GM19240 (cell line): Measurements from ENCODE around the gene FOSL2.
"Not testable (repeated sequence)": the region's sequence is repeated elsewhere in the genome, so short reads cannot be mapped to it uniquely, and the experiment has no call there.

Source experiments
- DNase-seq: peaks from one replicate; pipeline ENCODE4 v3.0.0; 2011; ENCODE audit warnings: low spot score; ENCODE audit not compliant: insufficient read length

Gene FOSL2

DNA sequence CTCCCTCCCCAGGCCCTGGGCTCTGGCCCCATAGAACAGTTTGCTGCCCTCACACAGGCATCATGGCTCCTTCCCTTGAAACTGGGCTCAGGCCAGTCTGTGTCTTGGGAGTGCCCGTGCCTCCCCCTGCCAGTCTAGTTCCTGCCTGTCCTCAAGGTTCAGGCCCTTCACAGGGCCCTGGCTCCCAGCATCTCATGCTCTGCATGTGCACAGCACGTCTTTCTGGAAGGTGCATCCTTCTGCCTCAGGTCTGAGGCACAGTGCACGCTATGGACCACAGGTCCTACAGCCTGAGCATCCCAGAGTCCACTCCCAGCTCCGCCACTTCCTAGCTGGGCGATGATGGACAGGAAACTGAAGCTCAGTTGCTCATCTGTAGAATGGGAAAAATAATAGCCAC is 35.6 kb upstream of the FOSL2 start:
- no peak for DNase-seq

DNA sequence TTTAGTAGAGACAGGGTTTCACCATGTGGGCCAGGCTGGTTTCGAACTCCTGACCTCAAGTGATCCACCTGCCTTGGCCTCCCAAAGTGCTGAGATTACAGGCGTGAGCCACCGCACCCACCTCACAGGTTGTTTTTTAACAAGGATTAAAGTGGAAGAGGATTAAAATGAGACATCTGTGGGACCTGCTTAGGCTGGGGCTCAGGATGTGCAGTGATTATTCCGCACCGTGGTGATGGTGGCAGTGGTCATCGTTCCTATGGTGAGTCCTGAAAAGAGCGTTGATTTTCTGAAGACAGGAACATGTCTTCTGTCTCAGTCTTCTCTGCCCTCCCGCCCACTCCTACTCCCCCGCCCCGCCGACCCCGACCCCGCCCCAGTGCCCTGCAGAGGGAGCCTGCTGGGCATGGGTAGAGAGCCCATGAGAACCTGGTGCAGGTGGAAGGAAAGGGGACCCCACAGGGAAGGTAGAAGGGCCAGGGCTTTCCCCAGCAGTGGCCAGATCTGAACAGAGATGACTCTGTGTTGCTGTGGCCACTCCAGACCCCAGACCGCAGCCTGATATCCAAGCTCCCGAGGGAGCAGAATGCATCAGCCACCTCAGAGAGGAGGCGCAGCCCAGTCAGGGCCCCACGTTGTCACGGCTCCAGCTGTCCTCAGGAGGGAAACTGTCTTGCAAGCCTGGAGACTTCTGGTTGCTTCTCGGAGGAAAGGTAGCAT is 34.5 kb upstream of the FOSL2 start:
- DNase-seq, result no peak

DNA sequence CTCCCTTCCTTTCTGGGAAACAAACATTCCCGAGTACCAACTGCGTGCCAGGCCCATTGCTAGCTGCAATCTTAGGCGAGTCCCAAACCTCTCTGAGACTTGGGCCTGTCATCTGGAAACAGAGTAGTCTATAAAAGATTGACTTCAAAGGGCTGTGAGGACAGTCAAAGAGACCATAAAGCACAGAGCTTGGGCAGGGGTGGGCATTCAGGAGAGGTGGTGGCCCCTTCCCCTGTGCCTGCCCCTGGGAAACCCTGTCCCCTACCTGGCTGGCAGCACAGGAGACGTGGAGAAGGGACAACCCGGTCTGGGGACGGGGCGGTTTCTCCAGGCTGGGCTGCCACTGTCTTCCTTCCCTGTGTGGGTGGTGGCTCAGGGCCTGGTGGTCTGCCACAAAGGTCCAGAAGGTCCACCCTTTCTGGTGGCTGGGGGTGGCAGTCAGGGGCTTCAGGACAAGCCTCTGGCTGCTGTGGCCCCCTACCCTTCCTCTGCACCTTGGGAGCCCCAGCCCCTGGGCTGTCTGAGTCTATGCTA is 33.9 kb upstream of the FOSL2 start:
- no peak for DNase-seq

DNA sequence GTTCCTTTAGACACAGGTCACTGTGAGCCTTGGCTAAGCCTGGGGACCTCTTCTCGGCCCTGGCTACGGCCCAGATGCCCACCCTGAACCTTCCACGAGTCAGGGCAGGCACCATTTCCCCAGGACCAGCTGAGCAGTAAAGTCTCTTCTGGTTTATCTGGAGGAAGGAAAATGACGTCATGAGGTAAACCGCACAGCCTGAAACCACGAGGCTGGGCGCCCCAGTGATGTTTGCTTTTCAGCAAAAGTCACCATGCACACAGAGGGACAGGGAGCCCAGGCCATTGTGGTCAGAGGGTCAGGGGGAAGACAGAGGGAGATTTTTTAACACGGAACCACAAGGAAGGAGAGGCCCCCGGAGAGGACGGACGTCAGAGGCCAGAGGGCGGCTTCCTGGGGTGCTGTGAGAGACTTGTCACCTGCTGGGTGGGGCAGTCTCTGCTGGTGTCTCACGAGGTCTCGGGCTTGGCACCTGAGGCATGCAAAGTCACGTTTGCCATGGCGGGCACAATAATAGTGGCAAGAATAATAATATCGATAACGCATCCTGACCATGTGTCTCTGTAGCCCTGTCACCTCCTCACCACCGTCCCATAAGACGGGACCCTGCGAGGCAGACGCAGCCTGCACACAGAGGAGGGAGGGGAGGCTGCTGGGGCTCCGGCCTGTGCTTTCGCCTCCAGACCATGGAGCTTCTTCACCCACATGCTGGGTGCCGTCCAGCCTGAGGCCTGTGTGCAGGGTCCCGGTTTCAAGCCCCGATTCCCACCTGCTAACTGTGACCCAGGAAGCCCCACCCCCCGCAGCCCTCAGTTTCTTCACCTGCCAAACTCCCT is 33.2 kb upstream of the FOSL2 start:
- peak; percentile 33 for DNase-seq

DNA sequence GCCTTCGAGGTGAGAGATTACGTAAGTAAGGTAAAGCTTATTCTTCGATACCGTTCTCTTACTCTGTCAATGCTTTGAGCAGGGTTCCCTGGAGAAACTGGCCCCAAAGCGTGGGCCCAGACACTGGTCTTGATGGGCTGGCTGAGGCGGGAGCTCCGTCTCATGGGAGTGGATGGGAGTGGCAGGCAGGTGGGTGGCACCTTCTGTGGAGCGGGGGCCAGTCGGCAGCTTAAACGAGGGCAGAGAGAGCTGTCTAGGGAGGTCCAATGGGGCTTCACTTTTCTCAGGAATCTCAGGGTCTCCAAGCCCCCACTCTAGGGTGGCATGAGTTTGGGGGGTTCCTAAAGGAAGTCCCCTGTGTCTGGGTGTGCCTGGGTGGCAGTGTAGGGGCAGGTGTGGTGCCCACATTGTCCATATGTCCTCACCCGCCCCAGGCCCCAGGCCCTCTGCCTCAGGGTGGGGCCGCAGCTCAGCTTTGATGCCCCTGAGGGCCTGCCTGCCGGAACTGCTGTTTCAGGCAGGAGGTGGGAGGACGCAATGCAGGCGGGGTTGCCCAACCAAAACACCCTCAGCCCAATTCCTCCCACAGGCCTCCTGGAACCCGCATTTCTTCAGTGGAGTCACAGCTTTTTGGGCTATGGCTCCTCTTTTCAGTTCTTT is 32.5 kb upstream of the FOSL2 start:
- no peak for DNase-seq

DNA sequence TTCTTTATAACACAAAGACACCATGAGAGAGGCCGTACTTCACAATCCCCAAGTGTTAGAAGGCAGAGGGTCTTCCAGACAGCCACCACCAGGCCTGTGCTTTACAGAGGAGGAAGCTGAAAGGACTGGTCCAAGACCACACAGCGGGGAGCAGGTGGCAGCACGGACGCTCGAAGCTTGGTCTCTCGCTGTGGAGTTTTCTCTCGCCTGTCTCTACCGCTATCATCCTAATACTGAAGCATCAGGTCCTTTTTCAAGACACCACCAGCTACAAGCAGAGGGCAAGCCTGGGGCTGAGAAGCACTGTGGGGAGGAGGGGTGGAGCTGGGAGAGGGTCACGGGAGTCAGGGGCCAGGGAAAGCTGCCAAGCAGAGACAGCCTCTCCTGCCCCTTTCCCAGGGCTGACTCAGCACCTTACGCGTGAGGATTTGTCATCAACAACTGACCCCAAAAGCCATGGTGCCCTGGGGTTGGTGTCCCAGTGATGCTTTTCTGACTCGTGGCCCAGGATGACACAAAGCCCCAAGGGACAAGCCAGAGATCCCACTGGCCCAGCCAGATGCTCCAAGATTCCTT is 31.9 kb upstream of the FOSL2 start:
- DNase-seq, result no peak

DNA sequence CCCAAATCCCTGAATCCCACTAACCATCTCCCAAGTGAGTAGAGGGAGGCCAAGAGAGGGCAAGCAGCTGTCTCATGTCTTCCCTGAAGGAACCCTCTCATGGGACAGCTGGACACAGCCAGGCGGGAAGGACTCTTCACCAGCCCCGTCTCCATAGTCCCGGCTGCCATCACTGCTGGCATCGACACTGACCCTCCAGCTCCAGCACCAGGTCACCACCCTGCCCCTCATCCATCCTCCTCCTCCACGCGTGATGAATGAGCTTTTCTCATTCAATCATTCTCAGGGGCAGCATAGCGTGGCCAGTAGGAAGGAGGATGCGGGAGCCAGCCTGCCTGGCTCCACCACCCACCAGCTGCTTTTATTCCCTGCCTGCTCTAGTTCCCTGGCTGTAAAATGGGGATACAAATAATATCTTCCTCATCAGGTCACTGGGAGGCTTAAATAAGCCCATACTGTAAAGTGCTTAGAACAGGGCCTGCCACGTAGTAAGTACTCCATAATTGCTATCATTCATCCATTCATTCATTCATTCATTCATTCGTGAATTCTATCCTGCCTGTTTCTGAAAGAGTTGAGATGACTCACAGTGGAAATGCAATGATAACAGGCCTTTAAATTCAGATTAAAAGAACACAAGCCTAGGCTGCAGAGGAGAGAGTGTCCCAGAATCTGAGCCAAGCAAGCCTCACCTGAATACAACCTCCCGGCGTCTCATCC is 30.5 kb upstream of the FOSL2 start:
- DNase-seq, result no peak

DNA sequence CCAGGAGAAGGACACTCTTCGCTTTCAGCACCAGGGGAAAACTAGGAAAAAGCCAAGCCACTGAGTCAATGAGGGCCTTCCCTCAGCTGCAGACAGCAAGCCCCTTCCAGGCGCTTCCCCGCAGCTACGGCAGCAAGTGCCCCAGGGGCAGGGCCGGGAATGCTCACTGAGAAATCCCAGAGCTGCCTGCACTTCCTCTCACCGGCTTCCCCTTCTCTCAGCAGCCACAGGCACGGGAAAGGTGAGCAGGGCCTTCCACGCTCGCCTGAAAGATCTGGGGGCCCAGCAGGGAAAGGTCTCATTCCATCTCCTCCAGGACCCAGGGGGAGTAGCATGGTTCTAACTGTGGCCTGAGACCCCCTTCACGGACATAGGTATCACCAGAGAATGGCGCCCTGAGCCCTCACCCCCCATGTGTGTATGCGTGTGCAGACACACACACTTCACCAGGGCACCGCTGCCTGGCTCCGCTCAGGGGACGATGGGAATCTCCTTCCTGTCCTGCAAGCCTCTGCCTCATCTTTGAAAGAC is 29.6 kb upstream of the FOSL2 start:
- DNase-seq, result no peak

DNA sequence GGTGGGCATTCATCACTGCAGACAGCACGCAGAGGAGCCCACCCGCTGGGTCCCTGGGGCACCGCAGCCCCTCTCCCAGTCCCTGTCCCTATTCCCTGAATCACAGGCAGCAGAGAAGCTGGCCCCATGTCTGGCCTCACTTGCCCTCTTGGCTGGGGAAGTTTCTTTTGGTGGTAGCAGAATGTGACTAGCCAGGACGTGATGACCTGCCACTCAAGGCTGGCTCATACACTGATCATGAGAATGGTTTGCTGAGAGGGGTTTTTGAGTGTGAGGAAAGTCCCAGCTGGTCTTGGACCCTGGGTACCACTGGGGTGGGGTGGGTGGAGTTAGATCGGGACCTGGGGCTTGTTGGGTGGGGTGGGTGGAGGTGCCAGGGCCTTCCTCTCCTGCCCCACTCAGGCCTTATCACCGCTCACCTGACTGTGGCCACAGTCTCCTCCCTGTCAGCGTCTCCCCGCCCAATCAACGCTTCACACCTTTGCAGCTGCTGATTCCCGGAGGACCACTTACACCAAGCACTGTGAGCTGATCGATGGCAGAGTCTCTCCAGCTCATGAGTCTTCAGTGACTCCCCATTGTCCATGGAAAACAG is 28.9 kb upstream of the FOSL2 start:
- no peak for DNase-seq

DNA sequence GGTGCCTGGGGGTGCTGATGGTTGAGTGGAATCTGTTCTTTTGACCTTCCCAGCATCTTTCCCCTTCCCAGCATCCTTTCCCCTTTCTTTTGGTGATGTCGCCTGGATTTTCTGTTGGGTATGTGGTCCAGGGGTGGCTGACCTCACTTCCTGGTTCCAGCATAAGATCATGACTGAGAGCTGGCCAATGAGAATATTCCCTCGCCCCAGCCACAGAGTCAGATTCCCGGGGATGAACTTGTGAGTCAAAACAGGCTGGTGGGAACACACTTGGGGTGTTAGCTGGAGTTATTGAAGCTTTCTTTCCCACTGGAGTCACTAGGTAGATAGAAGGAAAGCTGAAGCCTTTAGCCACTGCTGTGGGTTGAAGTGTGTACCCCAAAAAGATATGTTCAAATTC is 28.0 kb upstream of the FOSL2 start:
- no peak for DNase-seq

DNA sequence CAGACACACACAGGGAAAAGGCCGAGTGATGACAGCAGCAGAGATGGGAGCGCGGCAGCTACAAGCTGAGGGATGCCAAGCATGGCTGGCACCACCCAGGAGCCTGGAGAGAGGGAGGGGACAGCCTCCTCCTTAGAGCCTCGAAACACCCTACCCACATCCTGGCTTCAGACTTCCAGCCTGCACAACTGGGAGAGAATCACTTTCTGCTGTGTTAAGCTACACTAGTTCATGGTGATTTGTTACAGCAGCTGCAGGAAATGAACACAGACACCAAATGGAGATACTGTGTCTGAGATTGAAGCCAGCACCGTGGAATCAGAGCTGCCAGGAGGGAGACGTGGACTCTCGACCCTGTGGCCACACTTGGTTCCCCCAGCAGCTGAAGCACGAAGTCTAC is 27.5 kb upstream of the FOSL2 start:
- DNase-seq, result no peak

DNA sequence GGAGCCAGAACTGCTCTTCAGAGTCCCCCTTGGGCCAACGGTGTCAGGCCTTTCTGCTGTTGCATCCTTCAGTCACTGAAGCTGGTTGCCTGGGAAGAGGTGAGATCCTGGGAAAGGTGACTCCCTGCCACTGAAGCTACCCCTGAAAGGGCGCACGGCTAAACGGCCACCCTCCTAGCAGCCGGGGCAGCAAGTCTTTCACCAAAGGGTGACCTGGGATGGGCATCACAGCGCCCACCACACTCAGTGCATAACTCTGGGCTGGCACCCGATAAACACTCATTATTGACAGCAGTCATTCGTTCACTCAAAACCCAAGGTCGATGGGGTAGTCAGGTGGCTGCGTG is 26.5 kb upstream of the FOSL2 start:
- no peak for DNase-seq

DNA sequence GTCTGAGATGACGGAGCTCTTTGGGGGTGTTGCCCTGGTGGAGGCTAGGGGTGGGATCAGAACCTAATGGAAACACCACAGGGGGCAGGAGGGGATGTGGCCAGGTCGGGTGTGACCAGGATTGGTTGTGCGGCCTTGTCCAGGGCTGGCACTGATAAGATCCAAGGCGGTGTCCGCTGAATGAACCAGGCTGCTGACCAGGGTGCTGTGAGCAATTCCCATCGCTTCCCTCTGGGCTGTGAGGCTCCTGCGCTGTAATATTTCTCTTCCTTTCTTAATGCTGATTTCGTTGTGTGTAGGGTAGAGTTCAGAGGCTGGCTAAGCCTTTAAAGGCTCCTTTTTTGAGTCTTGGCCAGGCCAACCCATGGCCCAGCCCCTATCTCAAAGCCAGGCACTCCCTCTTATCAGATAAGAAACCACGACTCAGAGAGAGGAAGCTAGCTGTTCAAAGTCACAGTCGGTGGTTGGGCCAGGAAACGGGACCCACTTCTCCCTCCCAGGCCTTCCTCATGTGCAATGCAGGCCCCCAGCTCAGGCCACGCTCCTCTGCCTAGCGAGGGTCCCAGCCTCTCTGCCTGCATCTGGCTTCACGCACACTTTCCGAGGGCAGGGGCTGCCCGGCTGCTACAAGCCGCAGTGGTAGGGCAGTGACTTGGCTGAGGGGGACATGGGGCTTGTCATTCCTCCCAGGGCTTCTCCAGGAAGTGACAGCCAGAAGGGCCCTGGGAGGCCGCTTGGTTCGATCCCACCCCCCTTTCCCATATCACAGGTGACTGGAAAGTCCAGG is 26.0 kb upstream of the FOSL2 start:
- DNase-seq, result no peak

DNA sequence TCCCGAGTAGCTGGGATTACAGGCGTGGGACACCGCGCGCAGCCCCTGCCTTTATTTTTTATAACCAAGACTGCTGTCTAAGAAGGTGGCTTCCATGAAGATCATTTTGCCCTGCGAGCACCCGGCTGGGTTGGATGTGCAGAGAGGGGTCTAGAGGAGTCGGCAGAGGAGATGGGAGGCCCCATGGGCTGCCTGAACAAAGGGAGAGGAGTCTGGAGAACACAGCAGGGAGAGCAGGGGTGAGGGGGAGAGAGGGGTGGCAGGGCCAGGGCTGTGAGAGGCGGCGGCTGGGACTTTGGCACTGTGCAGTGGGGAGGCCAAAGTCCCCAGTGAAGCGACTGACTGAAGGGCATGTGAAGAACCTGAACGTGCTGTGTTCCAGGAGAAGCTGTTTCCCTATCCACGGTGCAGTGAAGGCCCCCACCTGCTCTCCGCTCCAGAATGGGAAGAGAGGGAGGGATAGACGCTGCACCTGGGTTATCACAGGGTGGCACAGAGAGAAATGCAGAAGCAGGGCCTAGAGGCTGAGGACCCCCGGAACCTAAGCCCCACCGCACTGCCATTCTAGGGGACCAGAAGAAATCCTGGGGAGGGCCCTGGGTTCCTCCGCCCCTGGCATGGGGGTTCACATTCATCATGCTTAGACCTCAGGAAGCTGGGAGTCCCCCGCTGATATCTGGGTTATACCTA is 24.8 kb upstream of the FOSL2 start:
- DNase-seq, result no peak

DNA sequence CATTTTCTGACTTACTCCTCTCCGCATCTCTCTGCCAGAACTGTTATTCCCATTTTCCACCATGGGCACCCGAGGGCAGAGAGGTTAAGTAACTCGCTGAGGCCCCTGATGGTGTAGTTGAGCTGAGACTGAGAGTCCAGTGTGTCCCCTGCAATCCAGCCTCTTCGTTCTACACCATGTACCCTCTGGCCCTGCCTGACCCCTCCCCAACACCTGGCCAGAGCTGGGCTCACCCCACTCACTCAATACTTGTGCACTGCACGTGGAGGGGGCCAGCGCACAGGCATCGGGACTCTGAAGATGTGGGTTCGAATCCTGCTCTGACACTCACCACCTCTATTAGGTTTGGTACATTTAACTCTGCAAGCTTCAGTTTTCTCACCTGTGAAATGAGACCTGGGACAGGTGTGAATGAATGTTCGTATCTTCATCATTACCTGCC is 24.3 kb upstream of the FOSL2 start:
- DNase-seq, result no peak

DNA sequence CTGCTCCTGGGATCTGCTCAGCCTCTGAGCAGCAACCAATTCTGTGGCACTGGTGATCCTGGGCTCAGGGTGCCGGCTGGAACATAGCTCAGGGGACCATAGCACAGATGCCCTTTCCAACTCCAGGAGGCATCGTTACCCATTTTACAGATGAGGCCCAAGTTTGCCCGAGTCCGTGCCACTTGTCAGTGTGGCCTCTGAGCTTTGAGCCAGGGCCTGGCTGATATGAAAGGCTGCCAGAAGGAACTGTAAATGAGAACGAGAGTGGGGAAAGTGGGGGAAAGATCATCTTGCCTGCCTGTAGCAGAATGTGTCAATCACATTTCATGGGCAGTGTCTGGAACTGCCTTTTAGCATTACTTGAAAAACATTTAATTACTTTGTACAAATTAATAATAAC is 23.3 kb upstream of the FOSL2 start:
- DNase-seq, result no peak

DNA sequence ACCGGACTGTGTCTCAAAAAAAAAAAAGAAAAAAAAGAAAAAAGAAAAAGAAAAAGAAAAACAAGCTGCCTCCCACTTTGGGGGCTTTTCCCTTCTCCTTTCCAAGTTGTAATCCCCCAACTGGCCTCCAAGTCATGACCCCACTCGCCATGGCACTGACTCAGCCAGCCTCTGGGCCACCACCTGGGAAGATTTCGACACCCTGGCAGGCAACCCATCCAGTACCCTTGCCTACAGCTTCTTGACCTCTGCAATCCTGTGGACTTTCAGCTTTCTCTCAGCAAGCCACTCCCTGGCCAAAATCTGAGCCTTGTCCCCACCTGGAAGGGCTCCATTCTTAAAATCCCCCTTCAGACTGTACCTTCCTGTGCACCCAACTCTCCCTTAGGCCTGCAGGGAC is 22.3 kb upstream of the FOSL2 start:
- DNase-seq, result no peak

DNA sequence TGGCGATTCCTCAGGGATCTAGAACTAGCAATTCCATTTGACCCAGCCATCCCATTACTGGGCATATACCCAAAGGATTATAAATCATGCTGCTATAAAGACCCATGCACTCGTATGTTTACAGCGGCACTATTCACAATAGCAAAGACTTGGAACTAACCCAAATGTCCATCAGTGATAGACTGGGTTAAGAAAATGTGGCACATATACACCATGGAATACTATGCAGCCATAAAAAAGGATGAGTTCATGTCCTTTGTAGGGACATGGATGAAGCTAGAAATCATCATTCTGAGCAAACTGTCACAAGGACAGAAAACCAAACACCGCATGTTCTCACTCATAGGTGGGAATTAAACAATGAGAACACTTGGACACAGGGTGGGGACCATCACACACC is 20.9 kb upstream of the FOSL2 start:
- not testable (repeated sequence) for DNase-seq

DNA sequence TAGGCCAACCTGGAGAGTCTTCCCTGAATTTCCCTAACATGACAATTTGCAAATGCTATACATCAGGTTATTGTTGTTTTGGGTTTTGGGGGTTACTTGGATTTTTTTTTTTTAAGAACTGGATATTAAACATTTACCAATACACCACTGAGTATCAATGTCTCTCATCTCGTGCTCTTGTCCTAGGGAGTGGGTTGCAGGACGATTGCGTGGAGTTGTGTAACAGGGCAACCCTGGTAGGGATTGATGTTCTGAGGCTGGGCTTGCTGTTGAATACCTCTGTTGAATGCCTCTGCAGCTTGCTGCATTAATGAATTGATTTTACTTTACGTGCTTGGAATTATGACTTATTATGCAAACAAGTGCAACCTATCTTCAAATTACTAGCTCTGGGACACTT is 18.8 kb upstream of the FOSL2 start:
- DNase-seq, result no peak
